K562 treated with DMSO at 1 percent for 24 hours (cell line): ENCODE results near the gene SFTPD. TPM values are rescaled to one million over a fixed set of nuclear protein-coding genes. Genes with fewer than 3 reads are reported as not detected.

Experiments used
- total RNA-seq: library from RNA; unstranded; fragments of 300-600 nt; gene quantifications from 2 replicates; pipeline ENCODE4 v1.2.3, GENCODE V29; 2022; ENCODE audit warnings: low read depth; ENCODE audit not compliant: insufficient read depth

SFTPD gene
- total RNA-seq = not detected in 2 replicates

DNA sequence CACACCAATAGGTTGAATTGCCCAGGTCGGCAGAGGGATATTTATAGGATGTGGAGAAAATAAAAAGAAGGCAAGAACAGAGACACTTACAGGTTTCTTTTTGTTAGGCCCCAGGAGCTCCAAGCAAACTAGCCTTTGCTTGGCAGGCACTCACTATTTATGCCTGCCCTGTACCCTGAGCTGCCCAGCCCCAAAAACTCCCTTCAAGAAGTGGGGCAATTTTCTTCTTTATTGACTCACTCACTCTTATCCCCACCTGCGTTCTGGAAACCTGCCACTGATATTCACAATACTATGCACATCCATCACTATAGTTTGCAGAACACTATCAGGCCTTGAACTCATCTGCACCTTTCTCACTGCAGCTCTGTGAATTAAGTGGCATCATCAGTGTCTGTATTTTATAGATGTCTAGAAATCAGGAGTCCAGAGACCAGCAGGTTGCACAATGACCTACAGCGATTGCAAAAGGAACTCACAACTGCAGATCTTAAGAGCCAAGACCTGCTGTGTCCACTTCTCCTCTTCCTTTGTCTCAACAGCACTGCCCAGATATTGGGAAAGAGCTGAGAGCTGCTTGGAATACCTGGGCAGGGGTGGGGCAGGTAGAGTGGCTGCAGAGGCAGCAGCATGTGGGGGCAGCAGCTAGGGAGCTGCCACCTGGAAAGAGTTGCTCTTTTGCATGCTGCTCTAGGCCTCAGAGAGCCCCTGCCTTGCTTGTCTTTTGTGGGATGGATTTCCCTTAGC is at the start of gene SFTPD:
Gene SFTPD, minus strand, starts transcription at position 130 of the 747 bp plus-strand sequence. CDS start 2,446 bp downstream, outside the sequence.

Other genes with a start within 250 kb of the SFTPD start
- gene NUTM2B, start 245.9 kb downstream of the SFTPD start, total RNA-seq = 3.7 and 4.2 TPM in 2 replicates
- gene NUTM2E, start 122.4 kb downstream of the SFTPD start, total RNA-seq = 0.23 and 0.61 TPM in 2 replicates
- 2.1 and 6.5 TPM in 2 replicates for gene TMEM254, start 129.6 kb upstream of the SFTPD start, total RNA-seq
- gene PLAC9, start 183.6 kb upstream of the SFTPD start, total RNA-seq = not detected in 2 replicates